ENCODE measurements around the gene GPATCH2L. TPM values are rescaled to one million over a fixed set of nuclear protein-coding genes. Genes with fewer than 3 reads are reported as not detected.

Gene GPATCH2L
- total RNA-seq = 43.5 TPM

DNA sequence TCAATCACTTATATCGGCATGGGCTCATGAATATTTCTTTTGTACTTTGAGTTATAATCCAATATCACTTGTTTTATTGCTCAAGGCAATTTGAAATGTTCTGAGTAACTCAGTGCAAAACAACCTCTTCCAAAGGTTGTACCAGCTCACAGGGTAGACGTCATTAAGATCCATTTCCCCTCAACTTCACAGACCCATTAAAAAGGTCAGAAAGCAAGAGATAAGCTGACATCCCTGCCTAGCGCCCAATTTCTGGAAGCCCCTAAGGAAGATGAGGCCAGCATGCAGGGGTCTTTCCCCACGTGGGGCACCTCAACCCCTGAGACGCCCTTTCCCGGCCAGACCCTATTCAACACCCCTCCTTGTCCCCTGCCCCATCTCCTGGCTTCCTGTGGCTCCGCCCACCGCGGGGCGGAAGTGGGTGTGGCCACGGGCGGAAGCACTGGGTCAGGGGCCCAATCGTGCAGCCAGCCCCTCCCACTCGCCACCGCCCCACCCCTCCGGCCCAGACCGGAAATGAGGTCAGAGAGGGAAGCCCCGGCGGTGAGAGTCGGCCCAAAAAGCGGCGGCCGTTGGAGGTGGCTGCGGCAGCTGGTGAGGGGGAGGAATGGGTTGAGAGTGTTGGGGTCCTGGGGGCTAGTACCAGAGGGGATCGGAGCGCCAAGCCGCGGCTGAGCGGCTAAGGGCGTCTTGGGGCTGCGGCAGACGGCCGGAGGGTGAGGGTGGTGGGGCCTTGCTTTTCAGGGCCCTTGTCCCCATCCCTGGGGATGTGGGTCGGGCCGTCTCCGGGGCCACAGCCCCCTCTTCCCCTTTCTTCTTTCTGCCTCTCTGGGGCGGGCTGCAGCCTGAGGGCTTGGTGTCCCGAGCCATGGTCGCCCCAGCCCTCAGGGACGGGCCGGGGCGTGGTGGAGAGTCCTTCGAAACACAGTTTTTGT, at the start of gene GPATCH2L:
Gene GPATCH2L (plus strand): TSS at position 525 of the 935 bp plus-strand sequence. CDS start 2,442 bp downstream, outside the sequence.
- DNase-seq (ENCODE audit: low spot score) = peak; percentile 94

DNA sequence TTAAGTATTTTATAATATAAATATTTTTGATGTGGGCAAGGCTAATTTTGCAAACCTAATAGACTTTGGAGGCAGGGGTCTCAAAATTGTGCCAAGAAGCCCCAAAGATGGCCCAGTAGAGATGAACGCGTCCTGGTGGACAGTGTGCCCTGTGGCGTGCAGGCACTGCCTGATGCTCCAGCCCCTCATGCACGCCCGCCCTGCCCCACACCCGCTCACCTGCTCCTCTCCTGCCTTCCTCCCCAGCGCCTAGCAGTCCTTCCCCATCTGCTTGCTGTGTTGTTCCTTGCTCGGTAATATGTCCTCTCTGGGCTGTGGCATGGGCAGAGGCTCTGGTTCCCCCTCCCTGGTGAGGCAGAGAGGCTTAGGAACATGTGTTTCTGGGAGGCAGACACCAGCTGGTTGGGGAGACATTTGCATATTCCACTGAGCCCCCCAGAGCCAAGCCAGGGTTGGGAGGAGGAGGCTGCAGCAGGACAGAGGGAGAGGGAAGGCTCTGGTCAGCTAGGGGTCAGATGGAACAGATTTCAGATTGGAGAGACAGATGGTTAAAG, 46.8 kb upstream of the GPATCH2L start:
- no peak for DNase-seq (ENCODE audit: low spot score)

DNA sequence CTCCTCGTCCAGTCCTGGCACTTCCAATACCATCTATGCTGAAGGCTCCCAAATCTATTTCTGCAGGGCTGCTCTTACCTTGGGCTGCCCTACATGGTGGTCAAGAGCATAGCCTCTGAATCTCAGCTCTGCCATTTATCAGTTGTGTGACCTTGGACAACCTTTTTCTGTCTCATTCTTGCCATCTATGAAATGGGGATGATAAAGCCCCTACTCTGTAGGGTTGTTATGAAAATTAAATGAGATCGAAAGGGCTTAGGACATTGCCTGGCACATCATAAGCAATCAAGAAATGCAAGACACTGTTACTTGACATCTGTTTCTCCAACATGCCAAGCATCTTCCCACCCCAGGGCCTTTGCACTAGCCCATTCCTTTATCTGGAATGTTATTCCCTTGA, 45.5 kb upstream of the GPATCH2L start:
- DNase-seq (ENCODE audit: low spot score) = no peak

DNA sequence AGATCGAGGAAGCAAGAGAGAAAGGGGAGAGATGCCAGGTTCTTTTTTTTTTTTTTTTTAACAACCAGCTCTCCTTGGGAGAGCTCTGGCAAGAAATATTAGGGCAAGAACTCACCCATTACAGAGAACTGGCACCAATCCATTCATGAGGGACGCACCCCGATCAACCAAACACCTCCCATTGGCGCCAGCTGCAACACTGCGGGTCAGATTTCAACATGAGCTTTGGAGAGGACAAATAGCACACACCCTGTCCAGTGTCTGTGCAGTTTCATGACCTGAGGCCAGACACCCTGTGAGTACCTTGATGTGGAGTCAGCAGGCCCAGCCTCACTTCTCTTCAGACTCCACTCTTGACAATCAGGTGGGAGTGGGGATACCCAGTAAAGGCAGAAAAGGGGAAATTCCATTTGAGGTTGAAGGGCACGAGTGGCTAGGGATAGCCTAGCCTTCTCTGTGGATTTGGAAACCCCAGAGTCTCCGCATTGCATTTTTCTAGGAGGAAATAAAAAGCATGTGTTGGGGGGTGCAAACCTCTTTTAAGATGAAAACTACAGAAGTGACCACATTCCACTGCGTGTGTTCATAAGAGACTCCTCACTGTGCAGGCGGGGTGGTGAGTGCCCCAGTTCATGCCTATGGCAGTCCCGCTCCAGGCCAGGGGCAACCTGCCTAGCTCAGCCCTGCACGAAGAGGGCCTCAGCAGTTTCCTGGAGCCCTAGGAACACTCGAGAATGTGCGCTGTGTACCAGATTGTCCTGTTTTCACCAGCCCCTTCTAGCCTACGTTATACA, 42.4 kb upstream of the GPATCH2L start:
- DNase-seq (ENCODE audit: low spot score) = no peak

DNA sequence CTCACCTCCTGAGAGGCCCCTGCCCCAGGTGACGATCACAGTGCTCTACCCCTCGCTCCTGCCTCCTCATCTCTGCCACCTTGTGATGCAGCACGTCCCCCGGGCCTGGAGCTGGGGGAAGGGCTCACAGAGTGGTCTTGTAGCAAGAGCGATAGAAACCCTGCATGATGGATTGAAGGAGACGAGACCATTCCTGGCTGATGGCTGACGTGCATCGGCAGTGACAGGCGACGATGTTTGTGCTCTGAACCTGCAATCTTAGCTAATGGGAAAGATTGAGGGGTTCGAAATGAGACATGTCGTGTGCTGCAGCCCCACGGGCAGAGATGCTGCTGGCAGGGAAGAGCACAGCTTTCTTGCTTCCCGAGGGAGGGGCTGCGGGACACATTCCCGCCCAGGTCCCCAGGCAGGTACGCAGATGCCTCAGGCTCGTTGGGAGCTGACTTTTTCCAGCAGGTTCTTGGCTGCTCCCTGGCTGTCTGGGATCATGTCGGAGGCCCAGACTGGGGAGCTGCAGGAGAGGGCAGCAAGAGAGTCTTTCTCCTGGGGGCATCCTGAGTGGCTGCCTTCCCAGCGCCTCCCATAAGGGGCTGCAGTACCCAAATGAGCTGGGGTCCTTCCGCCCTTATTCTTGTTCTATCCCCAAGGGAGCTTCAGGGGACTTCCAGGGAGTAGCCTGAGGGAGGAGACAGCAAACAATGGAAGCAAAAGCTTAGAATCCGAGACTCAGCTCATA, 38.7 kb upstream of the GPATCH2L start:
- DNase-seq (ENCODE audit: low spot score) = no peak

DNA sequence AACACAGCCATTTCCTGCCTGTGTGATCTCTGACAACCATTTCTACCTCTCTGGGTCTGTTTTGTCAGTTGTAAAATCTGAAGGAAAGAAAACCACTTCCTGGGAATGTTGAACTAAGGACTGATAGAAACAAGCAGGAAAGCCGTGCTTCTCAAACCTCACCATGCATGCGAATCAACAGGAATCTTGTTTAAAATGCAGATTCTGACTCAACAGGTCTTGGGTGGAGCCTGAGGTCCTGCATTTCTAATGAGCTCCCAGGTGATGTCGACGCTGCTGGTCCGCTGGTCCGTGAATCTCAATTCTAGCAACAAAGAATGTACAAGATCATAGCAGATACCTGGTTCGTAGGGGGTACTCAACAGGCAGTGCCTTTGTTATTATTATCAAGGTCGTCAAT, 38.0 kb upstream of the GPATCH2L start:
- DNase-seq (ENCODE audit: low spot score) = no peak

DNA sequence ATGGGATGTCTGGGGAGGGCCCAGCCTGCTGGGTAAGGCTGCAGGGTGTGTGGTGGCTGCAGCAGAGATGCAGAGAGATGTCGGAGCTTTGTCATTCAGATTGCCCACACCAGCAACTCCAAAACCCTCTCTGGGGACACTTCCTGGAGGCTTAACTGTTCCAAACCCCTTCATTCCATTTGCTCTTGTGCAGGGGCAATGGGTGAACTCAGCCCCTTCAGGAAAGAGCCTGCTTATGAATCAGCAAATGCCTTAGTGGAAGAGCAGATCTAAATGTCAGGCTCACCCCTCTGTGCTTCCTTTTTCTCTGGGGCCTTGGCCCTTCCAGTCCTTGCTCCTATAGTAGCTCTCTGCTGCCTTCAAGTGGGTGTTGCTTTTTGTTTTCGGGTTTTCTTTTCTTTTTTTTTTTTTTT, 36.7 kb upstream of the GPATCH2L start:
- DNase-seq (ENCODE audit: low spot score) = no peak

DNA sequence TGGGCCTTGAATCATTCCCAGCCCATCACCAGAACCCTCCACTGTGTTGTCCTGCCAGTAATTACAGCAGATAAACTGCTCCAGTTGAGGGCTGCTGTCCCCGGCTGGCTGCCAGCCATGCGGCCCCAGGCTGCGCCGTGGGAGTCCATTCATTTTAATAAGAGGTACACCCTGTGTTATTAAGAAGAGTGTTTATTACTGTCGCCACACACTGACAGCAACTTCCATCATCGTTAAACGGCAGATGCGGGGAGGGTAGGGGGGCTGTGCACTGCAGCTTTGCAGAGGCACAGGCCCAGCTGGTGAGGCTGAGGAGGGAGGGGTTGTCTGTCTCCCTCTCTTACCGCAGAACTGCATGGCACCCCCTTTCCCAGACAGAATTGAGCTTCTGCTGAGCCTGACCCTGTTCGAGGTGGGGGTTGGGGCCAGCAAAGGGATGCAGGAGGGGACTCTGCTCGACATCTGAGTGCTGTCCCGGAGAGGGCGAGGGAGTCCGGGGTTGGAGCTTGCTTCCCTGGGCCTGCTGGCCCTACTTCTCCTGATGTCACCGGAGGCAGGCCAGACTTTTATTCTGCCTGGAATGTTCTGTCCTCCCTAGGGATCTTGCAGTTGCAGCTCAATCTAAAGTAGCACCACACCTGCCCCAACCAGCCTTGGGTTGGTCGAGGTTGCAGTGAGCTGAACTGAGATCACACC, 33.8 kb upstream of the GPATCH2L start:
- DNase-seq (ENCODE audit: low spot score) = no peak

DNA sequence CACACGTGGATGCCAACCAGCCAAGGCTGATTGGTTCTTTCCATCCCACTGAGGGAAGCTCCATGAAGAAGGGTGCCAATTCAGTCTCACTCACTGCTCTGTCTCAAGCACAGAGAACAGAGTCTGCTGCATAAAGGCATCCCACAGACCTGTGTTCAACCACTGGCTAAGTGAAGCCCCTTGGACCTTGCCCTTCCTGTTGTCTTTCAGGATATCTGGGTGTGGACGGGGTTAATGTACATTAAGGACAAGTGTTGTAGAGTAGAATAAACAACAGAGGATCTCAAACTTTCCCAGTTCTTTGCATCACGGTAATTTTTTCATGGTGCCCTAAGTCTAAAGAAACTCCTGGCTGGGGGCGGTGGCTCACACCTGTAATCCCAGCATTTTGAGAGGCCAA, 33.1 kb upstream of the GPATCH2L start:
- DNase-seq (ENCODE audit: low spot score) = no peak

DNA sequence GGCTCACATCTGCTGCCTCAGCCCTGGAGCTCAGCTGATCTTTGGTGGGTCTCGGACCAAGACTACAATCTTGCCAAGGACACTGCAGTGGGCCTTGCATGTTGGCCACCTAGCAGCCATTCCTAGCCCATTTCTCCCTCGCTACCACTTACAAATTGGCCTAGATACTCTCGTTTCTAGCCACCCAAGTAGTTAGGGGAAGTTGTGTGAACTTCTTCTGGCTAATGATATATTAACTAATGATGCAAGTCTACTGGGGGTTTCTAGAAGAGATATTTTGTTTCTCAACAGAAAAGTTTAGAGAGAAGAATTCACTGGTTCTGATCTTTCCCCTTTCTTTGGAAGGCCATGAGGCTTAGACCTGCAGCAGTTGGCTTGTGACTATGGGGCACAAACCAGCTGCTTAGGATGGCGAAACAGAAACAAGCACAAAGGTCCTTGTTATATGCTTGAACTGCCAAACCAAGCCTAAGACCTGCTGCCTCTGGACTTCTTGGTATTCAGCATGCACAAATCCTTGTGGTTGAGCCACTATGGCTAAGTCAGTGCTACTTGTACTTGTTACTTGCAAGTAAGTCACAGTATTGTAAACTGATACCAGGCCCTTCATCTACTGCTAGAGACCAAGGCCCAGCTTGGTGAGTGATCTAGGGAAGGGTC, 30.5 kb upstream of the GPATCH2L start:
- no peak for DNase-seq (ENCODE audit: low spot score)

DNA sequence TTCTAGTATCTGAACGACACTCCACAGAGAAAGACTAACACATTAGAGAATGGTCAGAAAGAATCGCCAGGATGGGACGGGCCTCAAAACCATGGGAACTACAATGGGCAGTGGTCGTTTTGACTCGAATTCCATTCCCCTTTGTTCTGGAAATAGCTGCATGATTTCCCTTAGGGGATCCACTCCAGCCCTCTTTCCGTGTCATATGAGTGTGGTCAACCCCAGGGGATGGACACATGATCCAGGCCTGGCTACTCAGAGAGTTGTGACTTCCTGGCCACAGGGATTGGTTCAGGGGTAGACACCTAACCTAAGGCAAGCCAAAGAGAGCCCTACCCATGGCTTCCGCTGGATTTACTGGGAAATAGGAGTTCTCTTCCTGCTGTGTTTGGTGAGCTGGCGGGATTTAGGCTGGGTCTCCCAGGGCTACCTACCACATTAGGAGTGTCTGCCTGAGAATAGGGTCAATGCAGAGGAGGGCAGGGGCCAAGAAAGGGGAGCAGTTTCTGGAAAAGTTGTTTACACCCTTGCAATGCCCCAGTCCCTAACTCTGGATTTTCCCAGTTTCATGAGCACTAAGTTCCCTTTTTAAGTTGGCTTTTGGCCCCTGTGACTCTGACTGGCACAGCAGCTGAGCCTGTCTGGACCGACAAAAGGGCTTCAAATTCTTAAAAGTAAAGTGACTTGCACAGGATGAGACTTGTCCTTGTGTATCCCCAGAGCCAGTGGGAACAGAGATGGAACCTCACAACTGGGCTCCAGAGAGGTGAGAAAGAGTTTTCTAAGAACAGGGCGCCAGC, 28.1 kb upstream of the GPATCH2L start:
- no peak for DNase-seq (ENCODE audit: low spot score)

DNA sequence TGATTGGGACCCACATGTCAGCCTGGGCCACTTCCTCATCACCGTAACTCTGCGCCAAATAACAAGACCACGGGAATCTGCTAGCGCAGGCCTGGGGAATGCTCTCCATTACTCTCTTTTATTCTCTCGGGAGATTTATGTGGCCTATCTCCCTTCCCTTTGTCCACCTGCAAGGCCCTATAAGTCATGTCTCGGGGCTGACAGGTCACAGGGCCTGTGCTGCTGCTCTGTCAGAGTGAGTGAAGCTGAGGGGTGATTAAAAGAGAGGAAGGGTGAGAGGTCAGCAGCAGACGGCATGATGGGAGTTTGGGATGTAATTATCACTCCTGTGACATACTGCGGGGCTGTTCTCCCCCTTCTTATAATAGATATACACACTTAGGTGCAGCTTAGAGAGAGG, 26.2 kb upstream of the GPATCH2L start:
- DNase-seq (ENCODE audit: low spot score) = no peak

DNA sequence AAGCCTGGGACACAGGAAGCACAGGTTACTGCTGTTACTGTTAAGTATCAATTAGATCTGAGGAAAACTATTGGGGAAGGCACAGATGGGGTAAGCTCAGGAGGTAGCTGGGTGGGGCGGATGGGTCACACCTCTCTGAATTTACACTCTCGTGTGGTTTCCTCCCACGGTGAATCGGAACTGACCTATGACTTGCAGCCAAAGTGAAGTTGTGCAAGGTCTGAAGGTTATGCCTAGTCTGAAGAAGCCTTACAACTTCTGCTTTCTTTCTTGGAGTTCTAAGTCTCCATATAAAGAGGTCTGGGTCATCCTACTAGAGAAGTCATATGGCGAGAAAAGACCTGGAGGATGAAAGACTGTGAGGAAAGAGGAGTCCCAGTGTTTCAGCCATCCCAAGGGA, 25.6 kb upstream of the GPATCH2L start:
- DNase-seq (ENCODE audit: low spot score) = no peak

DNA sequence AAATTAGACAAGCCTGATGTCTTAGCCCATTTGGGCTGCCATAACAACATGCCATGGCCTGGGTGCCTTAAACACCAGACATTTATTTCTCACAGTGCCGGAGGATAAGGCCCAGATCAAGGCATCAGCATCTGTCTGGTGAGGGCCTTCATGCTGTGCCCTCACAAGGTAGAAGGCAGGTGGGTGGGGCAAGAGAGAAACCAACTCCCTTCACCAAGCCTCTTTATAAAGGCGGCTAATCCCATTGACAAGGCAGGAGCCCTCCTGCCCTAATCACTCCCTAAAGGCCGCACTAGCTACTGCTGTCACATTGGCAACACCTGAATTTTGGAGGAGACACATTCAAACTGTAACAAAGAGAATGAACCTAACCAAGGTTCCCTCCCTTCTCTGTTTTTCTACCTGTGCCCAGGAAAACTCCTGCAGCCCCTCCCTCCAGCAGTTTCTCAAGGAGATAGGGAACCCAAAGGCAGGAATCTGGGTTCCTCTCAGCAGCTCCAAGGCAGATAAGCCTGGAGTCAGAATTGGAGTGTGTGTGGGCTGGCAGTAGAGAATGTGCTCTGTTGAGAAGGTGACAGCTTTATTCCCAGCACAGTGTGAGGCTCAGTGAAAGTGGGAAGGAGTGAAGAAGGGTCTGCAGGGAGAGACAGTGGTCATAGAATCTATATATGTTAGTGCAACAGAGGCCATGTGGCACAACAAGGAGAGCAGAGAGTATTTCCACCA, 21.7 kb upstream of the GPATCH2L start:
- no peak for DNase-seq (ENCODE audit: low spot score)

DNA sequence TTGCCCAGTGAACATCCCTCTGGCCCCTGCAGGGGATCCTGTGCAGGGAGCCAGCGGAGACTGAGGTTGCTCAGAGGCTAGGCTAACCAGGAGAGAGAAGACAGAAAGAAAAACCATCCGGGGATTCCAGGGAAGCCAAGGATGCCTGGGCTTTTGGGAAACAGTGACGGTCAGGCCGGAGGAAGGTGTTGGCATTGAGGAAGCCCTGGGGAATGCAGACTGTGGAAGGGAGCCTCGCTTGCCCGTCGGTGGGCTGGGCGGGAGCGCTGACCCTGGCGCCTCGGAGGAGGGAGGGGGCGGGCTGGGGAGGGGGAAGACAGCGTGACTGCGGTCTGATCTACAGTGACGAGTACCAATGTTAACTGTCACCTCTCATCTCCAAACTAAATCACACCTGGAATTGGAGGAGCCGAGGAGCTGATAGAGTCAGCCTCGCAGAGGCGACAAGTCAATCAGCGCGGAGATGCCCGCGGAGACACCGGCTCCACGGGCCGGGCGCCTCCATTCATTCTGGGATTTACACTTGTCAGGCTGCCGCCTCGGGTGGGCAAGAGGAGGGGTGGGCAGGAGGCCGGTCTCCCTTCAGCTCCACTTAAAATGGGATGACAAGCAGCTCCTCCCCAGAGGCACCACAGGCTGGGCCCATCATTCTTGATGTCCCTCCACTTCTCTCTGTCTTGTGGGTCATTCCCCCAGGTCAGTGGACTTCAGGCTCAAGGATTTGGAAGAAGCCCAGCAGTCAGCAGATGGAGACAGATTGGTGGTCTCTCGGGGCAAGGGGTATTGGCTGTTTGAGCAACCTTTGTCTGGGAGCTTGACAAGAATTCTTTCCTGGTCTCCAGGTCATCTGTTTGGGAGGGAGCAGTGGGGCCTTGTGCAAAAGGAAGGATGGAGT, 20.4 kb upstream of the GPATCH2L start:
- no peak for DNase-seq (ENCODE audit: low spot score)

DNA sequence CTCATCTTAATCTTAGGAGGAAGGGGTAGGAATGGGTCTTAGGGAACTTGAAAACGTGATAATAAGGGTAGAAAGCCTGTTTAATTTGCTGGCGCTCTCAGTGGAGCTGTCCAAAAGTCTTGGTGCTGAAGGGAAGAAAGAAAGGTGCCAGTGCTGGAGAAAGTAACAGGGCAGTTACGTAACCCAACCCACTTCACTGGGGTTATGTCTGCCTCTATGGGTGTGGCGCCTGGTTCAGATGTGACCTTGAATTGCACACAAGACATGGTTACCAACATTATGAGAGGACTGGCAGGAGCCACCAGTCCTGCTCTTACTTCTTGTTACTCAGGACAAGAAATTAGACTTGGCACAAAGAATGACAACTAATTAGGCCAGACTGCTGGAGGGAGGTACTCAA, 18.6 kb upstream of the GPATCH2L start:
- DNase-seq (ENCODE audit: low spot score) = no peak

DNA sequence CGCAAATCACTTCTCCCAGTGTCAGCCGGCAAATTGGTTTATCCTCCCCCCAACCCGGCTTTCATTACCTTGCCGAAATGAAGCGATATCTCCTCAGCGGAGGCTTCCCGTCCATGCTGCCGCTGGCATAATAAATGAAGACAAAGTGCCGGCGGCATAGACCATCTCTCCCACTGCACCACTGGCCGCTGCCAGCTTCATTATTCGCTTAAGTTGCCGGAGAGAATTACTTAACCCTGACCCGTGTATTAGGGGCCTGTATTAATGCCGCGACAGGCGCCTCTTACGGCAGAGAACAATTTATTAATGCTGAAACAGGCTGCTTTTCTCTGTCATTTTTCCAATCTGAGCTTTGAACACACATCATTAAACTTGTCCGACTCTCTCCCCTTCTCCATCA, 17.5 kb upstream of the GPATCH2L start:
- DNase-seq (ENCODE audit: low spot score) = no peak

DNA sequence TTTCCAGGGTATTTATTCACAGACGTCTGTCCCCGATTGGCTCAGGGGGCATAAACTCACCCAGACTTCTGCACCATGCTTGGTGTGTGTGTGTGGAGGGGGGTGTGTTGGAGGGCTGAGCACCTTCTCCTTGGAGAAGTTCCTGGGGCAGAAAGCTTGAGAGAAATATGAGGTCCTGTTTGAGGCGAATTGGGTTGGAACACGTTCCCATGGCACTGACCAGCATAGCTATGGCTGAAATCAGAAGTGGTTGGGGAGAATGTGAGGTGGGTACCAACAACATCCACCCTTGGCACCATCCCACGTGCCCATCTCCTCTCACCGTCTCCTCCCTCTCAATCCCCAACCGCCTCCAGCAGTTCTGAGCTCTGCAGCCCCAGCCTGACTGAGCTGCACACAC, 16.0 kb upstream of the GPATCH2L start:
- DNase-seq (ENCODE audit: low spot score) = no peak

All from mucosa of gallbladder (tissue), 1 donor.